ENCODE data around the gene CCDC149. TPM values are rescaled to one million over a fixed set of nuclear protein-coding genes. Genes with fewer than 3 reads are reported as not detected.

CCDC149 gene
- polyA plus RNA-seq, 2 of the 4 experiments (the other 2 are of a cell fraction): 1.4 to 2.8 TPM

DNA sequence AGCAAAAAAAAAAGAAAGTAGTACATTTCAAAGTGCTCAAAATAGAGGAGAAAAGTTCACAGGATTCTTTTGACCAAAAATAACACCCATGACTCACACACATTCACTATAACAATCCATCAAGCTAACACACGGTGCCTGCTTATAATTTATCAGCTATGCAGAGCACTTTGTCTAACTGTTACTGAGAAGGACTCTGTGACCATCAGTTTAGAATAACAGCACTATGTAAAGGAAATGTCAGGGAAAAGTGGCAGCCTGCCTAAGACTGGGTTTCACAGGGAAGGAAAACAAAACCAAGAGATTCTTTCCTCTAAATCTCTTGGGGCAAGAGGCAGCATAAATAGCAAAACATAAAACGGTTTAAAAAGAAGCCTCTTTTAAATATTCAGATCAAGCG, 54.8 kb downstream of the CCDC149 start:
- FAIRE-seq (no peak), DNase-seq (ENCODE audit: low read depth in 1 of 2, low spot score in 1 of 2) (no peak), ATAC-seq (no peak)
- POLR2A ChIA-PET: no interaction called here
- Histone ChIP-seq H3K4me2 (no peak overlapping the region), H3K27ac (no peak overlapping the region), H3K9me3 (no peaks in the 10 kb centered on the region), H3K4me3 (no peak overlapping the region), H3K4me1 (peaks cover 8% of the 10 kb centered on the region; the same call in 2 of the 3 replicates)
- no peak for TF ChIP-seq JUNB (IDR thresholded peaks at IDR 0.05)
- TF ChIP-seq HEYL (CRISPR knock-in tag; IDR thresholded peaks at IDR 0.05): no peak
- no peak for TF ChIP-seq KDM5A (IDR thresholded peaks at IDR 0.05)
- no peak for TF ChIP-seq MAZ (IDR thresholded peaks at IDR 0.05; ENCODE audit: borderline replicate concordance, low read depth, low read length)
- no peak for TF ChIP-seq NFE2L2 (conservative IDR thresholded peaks at IDR 0.05; ENCODE audit: low read length)
- TF ChIP-seq, protein P1, sequence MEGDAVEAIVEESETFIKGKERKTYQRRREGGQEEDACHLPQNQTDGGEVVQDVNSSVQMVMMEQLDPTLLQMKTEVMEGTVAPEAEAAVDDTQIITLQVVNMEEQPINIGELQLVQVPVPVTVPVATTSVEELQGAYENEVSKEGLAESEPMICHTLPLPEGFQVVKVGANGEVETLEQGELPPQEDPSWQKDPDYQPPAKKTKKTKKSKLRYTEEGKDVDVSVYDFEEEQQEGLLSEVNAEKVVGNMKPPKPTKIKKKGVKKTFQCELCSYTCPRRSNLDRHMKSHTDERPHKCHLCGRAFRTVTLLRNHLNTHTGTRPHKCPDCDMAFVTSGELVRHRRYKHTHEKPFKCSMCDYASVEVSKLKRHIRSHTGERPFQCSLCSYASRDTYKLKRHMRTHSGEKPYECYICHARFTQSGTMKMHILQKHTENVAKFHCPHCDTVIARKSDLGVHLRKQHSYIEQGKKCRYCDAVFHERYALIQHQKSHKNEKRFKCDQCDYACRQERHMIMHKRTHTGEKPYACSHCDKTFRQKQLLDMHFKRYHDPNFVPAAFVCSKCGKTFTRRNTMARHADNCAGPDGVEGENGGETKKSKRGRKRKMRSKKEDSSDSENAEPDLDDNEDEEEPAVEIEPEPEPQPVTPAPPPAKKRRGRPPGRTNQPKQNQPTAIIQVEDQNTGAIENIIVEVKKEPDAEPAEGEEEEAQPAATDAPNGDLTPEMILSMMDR (IDR thresholded peaks at IDR 0.05): no peak
- no peak for TF ChIP-seq RNF2 (IDR thresholded peaks at IDR 0.05; ENCODE audit: borderline replicate concordance, low read depth)
- TF ChIP-seq, protein P2, sequence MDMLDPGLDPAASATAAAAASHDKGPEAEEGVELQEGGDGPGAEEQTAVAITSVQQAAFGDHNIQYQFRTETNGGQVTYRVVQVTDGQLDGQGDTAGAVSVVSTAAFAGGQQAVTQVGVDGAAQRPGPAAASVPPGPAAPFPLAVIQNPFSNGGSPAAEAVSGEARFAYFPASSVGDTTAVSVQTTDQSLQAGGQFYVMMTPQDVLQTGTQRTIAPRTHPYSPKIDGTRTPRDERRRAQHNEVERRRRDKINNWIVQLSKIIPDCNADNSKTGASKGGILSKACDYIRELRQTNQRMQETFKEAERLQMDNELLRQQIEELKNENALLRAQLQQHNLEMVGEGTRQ (IDR thresholded peaks at IDR 0.05): no peak
- 50% methylated on average over 3 of the region's 3 CpGs for WGBS (ENCODE audit: missing lambda C conversion rate)
- CTCF ChIA-PET: interaction anchor here (1.9 kb wide), 1 partner anchor 12 kb away, joined by 4 read pairs; no protein-coding TSS in a partner anchor

DNA sequence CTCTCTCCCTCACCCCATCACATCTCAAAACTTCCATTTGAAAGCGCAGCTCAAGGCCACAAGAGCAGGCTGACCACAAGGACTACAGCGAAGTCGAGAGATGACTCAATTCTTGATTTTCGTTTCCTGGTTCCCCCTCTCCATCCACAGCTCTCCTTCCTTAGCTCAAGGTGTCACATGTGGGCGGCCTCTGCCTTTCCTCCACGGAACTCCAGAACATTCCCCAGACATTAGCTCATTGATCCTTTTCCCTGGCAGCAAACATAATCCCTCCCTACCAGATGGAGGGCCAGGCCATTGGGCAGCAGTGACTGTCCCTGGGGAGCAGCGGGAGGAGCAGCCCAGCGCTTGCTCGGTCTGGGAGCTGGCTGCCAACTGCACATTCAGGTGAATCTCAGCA, 56.3 kb downstream of the CCDC149 start:
- no peak for TF ChIP-seq EP300 (IDR thresholded peaks at IDR 0.05)
- TF ChIP-seq, protein P3, sequence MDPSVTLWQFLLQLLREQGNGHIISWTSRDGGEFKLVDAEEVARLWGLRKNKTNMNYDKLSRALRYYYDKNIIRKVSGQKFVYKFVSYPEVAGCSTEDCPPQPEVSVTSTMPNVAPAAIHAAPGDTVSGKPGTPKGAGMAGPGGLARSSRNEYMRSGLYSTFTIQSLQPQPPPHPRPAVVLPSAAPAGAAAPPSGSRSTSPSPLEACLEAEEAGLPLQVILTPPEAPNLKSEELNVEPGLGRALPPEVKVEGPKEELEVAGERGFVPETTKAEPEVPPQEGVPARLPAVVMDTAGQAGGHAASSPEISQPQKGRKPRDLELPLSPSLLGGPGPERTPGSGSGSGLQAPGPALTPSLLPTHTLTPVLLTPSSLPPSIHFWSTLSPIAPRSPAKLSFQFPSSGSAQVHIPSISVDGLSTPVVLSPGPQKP (IDR thresholded peaks at IDR 0.05; ENCODE audit: low read depth, low read length): no peak
- Histone ChIP-seq H3K4me1 (peaks cover 21% of the 10 kb centered on the region; the same call in 2 of the 3 replicates), H3K4me3 (no peak overlapping the region), H3K4me2 (no peak overlapping the region), H3K27ac (no peak overlapping the region), H3K9me3 (no peaks in the 10 kb centered on the region)
- no peak for FAIRE-seq
- 76% methylated on average over 7 of the region's 9 CpGs for WGBS (ENCODE audit: missing lambda C conversion rate)
- CTCF ChIA-PET: no interaction called here
- POLR2A ChIA-PET: no interaction called here
- no peak for DNase-seq (ENCODE audit: low read depth in 1 of 2, low spot score in 1 of 2)
- no peak for ATAC-seq

DNA sequence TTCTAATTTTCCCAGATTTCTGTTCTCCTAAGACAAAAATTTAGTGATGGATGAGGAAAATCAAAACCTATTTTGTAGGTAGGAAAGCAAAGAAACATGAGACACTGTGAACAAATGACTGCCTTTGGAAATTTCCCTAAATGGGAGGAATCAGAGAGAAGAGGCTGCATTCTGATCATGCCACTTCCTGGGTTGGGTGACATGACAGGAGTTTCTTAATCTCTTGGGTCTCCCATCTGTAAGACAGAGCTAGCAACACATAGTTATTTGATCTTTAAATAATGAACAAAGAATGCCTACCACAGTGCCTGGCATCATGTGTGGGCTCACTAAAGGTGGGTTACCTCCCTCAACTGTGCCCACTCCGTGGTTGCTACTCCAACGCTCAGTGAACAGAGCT, 57.1 kb downstream of the CCDC149 start:
- Histone ChIP-seq H3K27ac (no peak overlapping the region), H3K4me1 (peaks cover 30% of the 10 kb centered on the region), H3K4me2 (no peak overlapping the region), H3K9me3 (no peaks in the 10 kb centered on the region), H3K4me3 (no peak overlapping the region)
- ChIA-PET POLR2A (no interaction called here), CTCF (interaction anchor here (1.0 kb wide), 1 partner anchor 11 kb away, joined by 3 read pairs; no protein-coding TSS in a partner anchor)
- DNase-seq (ENCODE audit: low read depth in 1 of 2, low spot score in 1 of 2): no peak
- FAIRE-seq: no peak
- no peak for ATAC-seq
- WGBS (ENCODE audit: missing lambda C conversion rate): 91% methylated on average over 2 of the region's 2 CpGs
- TF ChIP-seq POLR2A (IDR thresholded peaks at IDR 0.05; ENCODE audit: low read length) (no peak), RCOR1 (IDR thresholded peaks at IDR 0.05; ENCODE audit: low read depth, low read length) (no peak), NR3C1 (IDR thresholded peaks at IDR 0.05) (no peak), ZSCAN20 (CRISPR knock-in tag; IDR thresholded peaks at IDR 0.05) (no peak), FOSL2 (IDR thresholded peaks at IDR 0.05) (no peak), FOSL2 (CRISPR knock-in tag; IDR thresholded peaks at IDR 0.05) (no peak), CBX8 (IDR thresholded peaks at IDR 0.05) (no peak), CHD2 (IDR thresholded peaks at IDR 0.05; ENCODE audit: low read length, partially characterized antibody) (no peak), TP53 (CRISPR knock-in tag; IDR thresholded peaks at IDR 0.05) (no peak), GATA3 (IDR thresholded peaks at IDR 0.05; ENCODE audit: borderline replicate concordance) (no peak), KDM5A (IDR thresholded peaks at IDR 0.05) (no peak), HOXA7 (CRISPR knock-in tag; IDR thresholded peaks at IDR 0.05) (no peak), ZC3H11A (IDR thresholded peaks at IDR 0.05) (no peak)
- TF ChIP-seq, protein P3 (IDR thresholded peaks at IDR 0.05; ENCODE audit: low read depth, low read length): no peak
- TF ChIP-seq, protein P4, sequence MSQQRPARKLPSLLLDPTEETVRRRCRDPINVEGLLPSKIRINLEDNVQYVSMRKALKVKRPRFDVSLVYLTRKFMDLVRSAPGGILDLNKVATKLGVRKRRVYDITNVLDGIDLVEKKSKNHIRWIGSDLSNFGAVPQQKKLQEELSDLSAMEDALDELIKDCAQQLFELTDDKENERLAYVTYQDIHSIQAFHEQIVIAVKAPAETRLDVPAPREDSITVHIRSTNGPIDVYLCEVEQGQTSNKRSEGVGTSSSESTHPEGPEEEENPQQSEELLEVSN (IDR thresholded peaks at IDR 0.05; ENCODE audit: borderline replicate concordance, low read depth): no peak
